ENCODE measurements around the gene WDFY1.

Gene WDFY1

DNA sequence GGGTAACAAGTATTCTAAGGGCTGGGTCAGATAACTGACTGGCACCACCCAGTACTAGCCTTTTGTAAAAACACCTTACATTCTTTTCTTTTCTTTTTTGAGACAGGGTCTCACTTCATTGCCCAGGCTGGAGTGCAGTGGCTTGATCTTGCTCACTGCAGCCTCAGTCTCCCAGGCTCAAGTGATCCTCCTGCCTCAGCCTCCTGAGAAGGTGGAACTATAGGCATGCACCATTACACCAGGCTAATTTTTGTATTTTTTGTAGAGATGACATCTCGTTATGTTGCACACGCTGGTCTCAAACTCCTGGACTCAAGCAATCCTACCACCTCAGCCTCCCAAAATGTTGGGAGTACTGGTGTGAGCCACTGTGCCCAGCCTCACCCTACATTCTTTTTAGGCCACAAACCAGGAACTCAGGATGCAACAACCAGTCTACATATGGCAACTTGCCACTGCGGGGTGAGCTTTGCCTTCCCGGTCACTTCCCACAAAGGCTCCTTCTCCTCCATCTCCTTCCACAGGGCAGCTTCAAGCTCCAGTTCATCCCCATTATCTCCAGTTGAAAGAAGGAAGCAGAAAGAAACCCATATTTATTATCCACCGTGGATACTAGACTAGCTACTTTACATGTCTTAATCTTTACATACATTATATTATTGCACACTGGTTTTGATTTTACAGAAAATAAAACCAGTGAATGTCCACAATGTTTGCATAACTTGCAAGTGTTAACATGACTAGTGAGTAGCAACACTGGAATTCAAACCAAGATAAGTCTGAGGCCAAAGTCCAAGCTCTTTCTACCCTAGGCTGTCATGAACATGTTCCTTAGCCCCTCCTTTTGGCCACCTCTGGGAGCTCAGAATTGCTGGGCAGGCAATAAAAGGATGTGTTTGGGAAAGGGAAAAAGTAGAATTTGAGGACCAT, 84.1 kb downstream of the WDFY1 start:
- H3K4me1 ChIP-seq (ENCODE audit: control insufficient read depth, insufficient read depth, low read length, unreplicated experiment): peaks cover 22% of the 10 kb centered on the region
- H2AFZ ChIP-seq (ENCODE audit: low read length, unreplicated experiment): no peak overlapping the region
- H3K36me3 ChIP-seq (ENCODE audit: insufficient read depth, low read length): no peaks in the 10 kb centered on the region
- no peak overlapping the region for H3K4me3 ChIP-seq (ENCODE audit: low read depth, low read length)
- H3K79me2 ChIP-seq (ENCODE audit: control insufficient read depth, insufficient read depth, low read length, unreplicated experiment): no peaks in the 10 kb centered on the region
- H3K27ac ChIP-seq (ENCODE audit: low read depth, low read length): peak overlapping the region; percentile 43
- no peaks in the 10 kb centered on the region for H3K27me3 ChIP-seq (ENCODE audit: insufficient read depth, low read length)

DNA sequence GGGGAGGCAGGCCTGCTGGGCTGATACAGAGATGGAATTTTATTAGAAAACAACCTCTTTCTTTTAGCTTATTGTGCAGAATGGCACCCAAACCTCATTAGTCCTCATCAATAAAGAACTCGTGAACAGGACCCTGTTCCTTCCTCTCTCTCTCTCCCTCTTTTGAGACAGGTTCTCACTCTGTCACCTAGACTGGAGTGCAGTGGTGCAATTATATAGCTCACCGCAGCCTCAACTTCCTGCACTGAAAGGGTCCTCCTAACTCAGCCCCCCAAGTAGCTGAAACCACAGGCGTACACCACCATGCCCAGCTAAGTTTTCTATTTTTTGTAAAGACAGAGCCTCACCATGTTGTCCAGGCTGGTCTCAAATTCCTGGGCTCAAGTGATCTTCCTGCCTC, 86.1 kb downstream of the WDFY1 start:
- H3K27ac ChIP-seq (ENCODE audit: low read depth, low read length): no peak overlapping the region
- no peak overlapping the region for H2AFZ ChIP-seq (ENCODE audit: low read length, unreplicated experiment)
- H3K36me3 ChIP-seq (ENCODE audit: insufficient read depth, low read length): no peaks in the 10 kb centered on the region
- H3K4me3 ChIP-seq (ENCODE audit: low read depth, low read length): no peak overlapping the region
- H3K27me3 ChIP-seq (ENCODE audit: insufficient read depth, low read length): no peaks in the 10 kb centered on the region
- H3K79me2 ChIP-seq (ENCODE audit: control insufficient read depth, insufficient read depth, low read length, unreplicated experiment): no peaks in the 10 kb centered on the region
- peaks cover 25% of the 10 kb centered on the region for H3K4me1 ChIP-seq (ENCODE audit: control insufficient read depth, insufficient read depth, low read length, unreplicated experiment)

DNA sequence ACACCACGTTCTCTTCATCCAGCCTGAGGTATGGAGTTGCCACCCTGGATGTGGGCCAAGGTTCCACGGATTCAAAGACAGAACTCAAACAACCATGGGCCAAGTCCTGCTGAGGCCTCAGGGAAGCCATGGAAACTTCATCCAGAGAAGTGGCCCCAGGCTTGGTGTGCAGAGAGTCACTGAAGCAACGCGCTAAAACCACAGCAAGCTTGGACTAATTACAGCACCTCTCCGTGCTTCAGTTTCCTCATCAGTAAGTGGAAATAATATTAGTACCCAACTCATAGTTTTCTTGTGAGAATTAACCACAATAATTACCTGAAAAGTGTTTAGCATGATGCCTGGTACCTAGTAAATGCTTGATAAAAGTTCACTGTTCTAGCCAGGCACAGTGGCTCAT, 88.6 kb downstream of the WDFY1 start:
- Histone ChIP-seq H3K36me3 (ENCODE audit: insufficient read depth, low read length) (peaks cover 4% of the 10 kb centered on the region; the same call in 1 of the 2 replicates), H3K4me3 (ENCODE audit: low read depth, low read length) (no peak overlapping the region), H3K27ac (ENCODE audit: low read depth, low read length) (no peak overlapping the region), H3K27me3 (ENCODE audit: insufficient read depth, low read length) (no peaks in the 10 kb centered on the region), H3K4me1 (ENCODE audit: control insufficient read depth, insufficient read depth, low read length, unreplicated experiment) (peaks cover 22% of the 10 kb centered on the region), H3K79me2 (ENCODE audit: control insufficient read depth, insufficient read depth, low read length, unreplicated experiment) (no peaks in the 10 kb centered on the region), H2AFZ (ENCODE audit: low read length, unreplicated experiment) (no peak overlapping the region)

GRCh38 chr2:223856021-223856420, 89.1 kb downstream of the WDFY1 start:
- no peaks in the 10 kb centered on the region for H3K27me3 ChIP-seq (ENCODE audit: insufficient read depth, low read length)
- H3K4me3 ChIP-seq (ENCODE audit: low read depth, low read length): no peak overlapping the region
- H2AFZ ChIP-seq (ENCODE audit: low read length, unreplicated experiment): no peak overlapping the region
- H3K36me3 ChIP-seq (ENCODE audit: insufficient read depth, low read length): peaks cover 4% of the 10 kb centered on the region; the same call in 1 of the 2 replicates
- no peaks in the 10 kb centered on the region for H3K79me2 ChIP-seq (ENCODE audit: control insufficient read depth, insufficient read depth, low read length, unreplicated experiment)
- no peak overlapping the region for H3K27ac ChIP-seq (ENCODE audit: low read depth, low read length)
- H3K4me1 ChIP-seq (ENCODE audit: control insufficient read depth, insufficient read depth, low read length, unreplicated experiment): peaks cover 16% of the 10 kb centered on the region

DNA sequence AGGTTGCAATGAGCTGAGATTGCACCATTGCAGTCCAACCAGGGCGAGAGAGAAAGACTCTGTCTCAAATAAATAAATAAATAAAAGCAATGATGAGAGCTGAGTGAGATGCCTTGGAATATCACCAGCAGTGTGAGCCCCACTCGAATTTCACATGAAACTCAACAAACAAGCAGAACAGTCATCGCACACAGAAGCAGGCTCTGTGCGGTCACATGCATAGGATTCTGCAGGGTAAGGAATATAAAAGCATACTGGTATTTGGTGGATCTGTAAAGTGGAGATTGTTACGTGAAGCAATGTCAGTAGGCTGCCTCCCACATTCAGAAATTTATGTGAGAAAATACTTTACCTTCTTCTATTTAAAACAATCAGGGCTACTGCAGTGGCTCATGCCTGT, 89.7 kb downstream of the WDFY1 start:
- no peak overlapping the region for H2AFZ ChIP-seq (ENCODE audit: low read length, unreplicated experiment)
- no peak overlapping the region for H3K27ac ChIP-seq (ENCODE audit: low read depth, low read length)
- H3K4me3 ChIP-seq (ENCODE audit: low read depth, low read length): no peak overlapping the region
- no peaks in the 10 kb centered on the region for H3K27me3 ChIP-seq (ENCODE audit: insufficient read depth, low read length)
- H3K4me1 ChIP-seq (ENCODE audit: control insufficient read depth, insufficient read depth, low read length, unreplicated experiment): peaks cover 10% of the 10 kb centered on the region
- no peaks in the 10 kb centered on the region for H3K79me2 ChIP-seq (ENCODE audit: control insufficient read depth, insufficient read depth, low read length, unreplicated experiment)
- peaks cover 4% of the 10 kb centered on the region; the same call in 1 of the 2 replicates for H3K36me3 ChIP-seq (ENCODE audit: insufficient read depth, low read length)

- peaks cover 10% of the 10 kb centered on the region for H3K4me1 ChIP-seq (ENCODE audit: control insufficient read depth, insufficient read depth, low read length, unreplicated experiment)
- H2AFZ ChIP-seq (ENCODE audit: low read length, unreplicated experiment): no peak overlapping the region
- no peak overlapping the region for H3K4me3 ChIP-seq (ENCODE audit: low read depth, low read length)
- H3K79me2 ChIP-seq (ENCODE audit: control insufficient read depth, insufficient read depth, low read length, unreplicated experiment): no peaks in the 10 kb centered on the region
- no peak overlapping the region for H3K27ac ChIP-seq (ENCODE audit: low read depth, low read length)
- H3K36me3 ChIP-seq (ENCODE audit: insufficient read depth, low read length): peaks cover 4% of the 10 kb centered on the region; the same call in 1 of the 2 replicates
- no peaks in the 10 kb centered on the region for H3K27me3 ChIP-seq (ENCODE audit: insufficient read depth, low read length)
Measured at GRCh38 chr2:223854741-223855140, 90.4 kb downstream of the WDFY1 start.

DNA sequence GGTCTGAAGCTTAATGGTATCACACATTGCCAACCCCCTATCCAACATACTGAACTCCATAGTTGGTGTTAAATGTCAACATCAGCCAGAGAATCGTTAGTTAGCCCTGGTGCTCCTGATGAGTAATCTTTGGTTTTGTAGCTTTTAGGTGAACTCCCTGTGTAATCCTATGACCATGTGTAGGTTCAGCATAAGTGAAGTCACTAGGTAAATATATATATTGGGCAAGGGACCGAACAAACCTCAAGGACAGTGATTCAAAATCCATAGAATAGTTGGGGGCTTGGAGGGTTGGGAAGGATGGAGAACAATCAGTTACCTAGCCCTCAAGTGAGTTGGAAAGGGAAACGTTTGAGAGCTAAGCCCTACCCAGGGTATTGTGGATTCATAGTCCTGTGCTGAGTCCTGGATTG, 91.7 kb downstream of the WDFY1 start:
- no peaks in the 10 kb centered on the region for H3K27me3 ChIP-seq (ENCODE audit: insufficient read depth, low read length)
- H3K79me2 ChIP-seq (ENCODE audit: control insufficient read depth, insufficient read depth, low read length, unreplicated experiment): no peaks in the 10 kb centered on the region
- H3K4me1 ChIP-seq (ENCODE audit: control insufficient read depth, insufficient read depth, low read length, unreplicated experiment): peaks cover 10% of the 10 kb centered on the region
- no peak overlapping the region for H3K4me3 ChIP-seq (ENCODE audit: low read depth, low read length)
- no peak overlapping the region for H2AFZ ChIP-seq (ENCODE audit: low read length, unreplicated experiment)
- H3K36me3 ChIP-seq (ENCODE audit: insufficient read depth, low read length): peaks cover 7% of the 10 kb centered on the region; the same call in 1 of the 2 replicates
- H3K27ac ChIP-seq (ENCODE audit: low read depth, low read length): no peak overlapping the region

DNA sequence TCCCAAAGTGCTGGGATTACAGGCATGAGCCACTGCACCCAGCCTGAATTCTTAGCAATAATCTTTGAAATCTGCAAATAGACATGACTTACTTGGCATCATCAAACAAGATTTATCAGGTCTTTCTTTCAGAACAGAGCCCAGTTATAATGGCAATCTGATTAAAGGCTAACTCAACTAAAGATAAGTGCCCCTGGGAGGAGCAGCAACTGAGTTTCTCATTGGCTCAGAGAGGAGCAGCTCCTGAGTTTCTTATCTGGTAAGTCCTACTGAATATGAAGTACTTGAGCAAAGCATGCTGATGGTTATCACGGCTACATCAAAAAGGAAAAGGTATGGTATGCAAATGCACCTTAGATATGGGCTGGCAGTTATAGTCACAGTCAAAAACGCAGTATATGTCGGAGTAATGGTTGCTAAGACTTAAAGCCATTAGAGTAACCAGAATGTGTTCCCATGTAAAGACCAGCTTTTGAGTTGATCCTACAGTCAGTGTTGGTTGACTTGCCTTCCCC, 92.8 kb downstream of the WDFY1 start:
- no peaks in the 10 kb centered on the region for H3K79me2 ChIP-seq (ENCODE audit: control insufficient read depth, insufficient read depth, low read length, unreplicated experiment)
- peaks cover 7% of the 10 kb centered on the region; the same call in 1 of the 2 replicates for H3K36me3 ChIP-seq (ENCODE audit: insufficient read depth, low read length)
- H3K27ac ChIP-seq (ENCODE audit: low read depth, low read length): no peak overlapping the region
- H3K4me3 ChIP-seq (ENCODE audit: low read depth, low read length): no peak overlapping the region
- H3K4me1 ChIP-seq (ENCODE audit: control insufficient read depth, insufficient read depth, low read length, unreplicated experiment): peaks cover 10% of the 10 kb centered on the region
- no peaks in the 10 kb centered on the region for H3K27me3 ChIP-seq (ENCODE audit: insufficient read depth, low read length)
- no peak overlapping the region for H2AFZ ChIP-seq (ENCODE audit: low read length, unreplicated experiment)

GRCh38 chr2:223847410-223847809, 97.7 kb downstream of the WDFY1 start:
- Histone ChIP-seq H3K4me3 (ENCODE audit: low read depth, low read length) (no peak overlapping the region), H3K4me1 (ENCODE audit: control insufficient read depth, insufficient read depth, low read length, unreplicated experiment) (peaks cover 9% of the 10 kb centered on the region), H3K27ac (ENCODE audit: low read depth, low read length) (no peak overlapping the region), H3K27me3 (ENCODE audit: insufficient read depth, low read length) (no peaks in the 10 kb centered on the region), H3K36me3 (ENCODE audit: insufficient read depth, low read length) (peaks cover 6% of the 10 kb centered on the region; the same call in 1 of the 2 replicates), H2AFZ (ENCODE audit: low read length, unreplicated experiment) (no peak overlapping the region), H3K79me2 (ENCODE audit: control insufficient read depth, insufficient read depth, low read length, unreplicated experiment) (no peaks in the 10 kb centered on the region)

GRCh38 chr2:223846515-223846914, 98.6 kb downstream of the WDFY1 start:
- H3K27me3 ChIP-seq (ENCODE audit: insufficient read depth, low read length): no peaks in the 10 kb centered on the region
- peaks cover 3% of the 10 kb centered on the region; the same call in 1 of the 2 replicates for H3K36me3 ChIP-seq (ENCODE audit: insufficient read depth, low read length)
- H3K27ac ChIP-seq (ENCODE audit: low read depth, low read length): peak overlapping the region; percentile 64
- peaks cover 9% of the 10 kb centered on the region for H3K4me1 ChIP-seq (ENCODE audit: control insufficient read depth, insufficient read depth, low read length, unreplicated experiment)
- no peak overlapping the region for H2AFZ ChIP-seq (ENCODE audit: low read length, unreplicated experiment)
- H3K4me3 ChIP-seq (ENCODE audit: low read depth, low read length): no peak overlapping the region
- no peaks in the 10 kb centered on the region for H3K79me2 ChIP-seq (ENCODE audit: control insufficient read depth, insufficient read depth, low read length, unreplicated experiment)

Measured in ACC112 (cell line).